ENCODE measurements around the gene SUSD5. TPM values are rescaled to one million over a fixed set of nuclear protein-coding genes. Genes with fewer than 3 reads are reported as not detected.

The SUSD5 gene
- total RNA-seq, 1 donor from 2014 or later, result 22.7 TPM

GRCh38 chr3:33104803-33105202, 113.8 kb downstream of the SUSD5 start:
- no peak for DNase-seq (ENCODE audit: extremely low spot score, unreplicated experiment)

GRCh38 chr3:33103480-33103879, 115.1 kb downstream of the SUSD5 start:
- H3K9me3 Mint-ChIP-seq (ENCODE audit: unreplicated experiment), result no peaks in the 10 kb centered on the region
- peaks cover 12% of the 10 kb centered on the region for H3K4me1 Mint-ChIP-seq (ENCODE audit: unreplicated experiment)
- H3K27me3 Mint-ChIP-seq (ENCODE audit: unreplicated experiment), result no peaks in the 10 kb centered on the region
- H3K4me3 Mint-ChIP-seq (ENCODE audit: unreplicated experiment), result no peak overlapping the region
- no peak for DNase-seq (ENCODE audit: extremely low spot score, unreplicated experiment)
- no peaks in the 10 kb centered on the region for H3K36me3 Mint-ChIP-seq (ENCODE audit: unreplicated experiment)
- TF ChIP-seq CTCF (IDR thresholded peaks at IDR 0.05), result no peak
- H3K27ac Mint-ChIP-seq (ENCODE audit: unreplicated experiment), result no peak overlapping the region

More at GRCh38 chr3:33104803-33105202, 113.8 kb downstream of the SUSD5 start:
- Mint-ChIP-seq H3K27me3 (ENCODE audit: unreplicated experiment) (no peaks in the 10 kb centered on the region), H3K4me1 (ENCODE audit: unreplicated experiment) (peaks cover 2% of the 10 kb centered on the region), H3K27ac (ENCODE audit: unreplicated experiment) (no peak overlapping the region), H3K36me3 (ENCODE audit: unreplicated experiment) (no peaks in the 10 kb centered on the region), H3K4me3 (ENCODE audit: unreplicated experiment) (no peak overlapping the region), H3K9me3 (ENCODE audit: unreplicated experiment) (no peaks in the 10 kb centered on the region)
- TF ChIP-seq CTCF (IDR thresholded peaks at IDR 0.05), result no peak

GRCh38 chr3:33103034-33103433, 115.6 kb downstream of the SUSD5 start:
- Mint-ChIP-seq H3K27ac (ENCODE audit: unreplicated experiment) (no peak overlapping the region), H3K27me3 (ENCODE audit: unreplicated experiment) (no peaks in the 10 kb centered on the region), H3K36me3 (ENCODE audit: unreplicated experiment) (no peaks in the 10 kb centered on the region), H3K9me3 (ENCODE audit: unreplicated experiment) (no peaks in the 10 kb centered on the region), H3K4me3 (ENCODE audit: unreplicated experiment) (no peak overlapping the region), H3K4me1 (ENCODE audit: unreplicated experiment) (peaks cover 13% of the 10 kb centered on the region)
- TF ChIP-seq CTCF (IDR thresholded peaks at IDR 0.05), result no peak
- no peak for DNase-seq (ENCODE audit: extremely low spot score, unreplicated experiment)

GRCh38 chr3:33100229-33100628, 118.4 kb downstream of the SUSD5 start:
- Mint-ChIP-seq H3K4me1 (ENCODE audit: unreplicated experiment) (peaks cover 33% of the 10 kb centered on the region), H3K9me3 (ENCODE audit: unreplicated experiment) (no peaks in the 10 kb centered on the region), H3K27me3 (ENCODE audit: unreplicated experiment) (no peaks in the 10 kb centered on the region), H3K27ac (ENCODE audit: unreplicated experiment) (peak overlapping the region; percentile 62), H3K4me3 (ENCODE audit: unreplicated experiment) (no peak overlapping the region), H3K36me3 (ENCODE audit: unreplicated experiment) (no peaks in the 10 kb centered on the region)
- no peak for TF ChIP-seq CTCF (IDR thresholded peaks at IDR 0.05)
- peak; percentile 7 for DNase-seq (ENCODE audit: extremely low spot score, unreplicated experiment)

Other genes starting within 250 kb of the SUSD5 start
- 90.4 and 122 TPM in 2 replicates for gene GLB1, start 121.7 kb downstream of the SUSD5 start, total RNA-seq
- gene TMPPE, start 121.7 kb downstream of the SUSD5 start, total RNA-seq, result 10.0 and 10.3 TPM in 2 replicates
- 308 and 332 TPM in 2 replicates for gene CRTAP, start 104.8 kb downstream of the SUSD5 start, total RNA-seq
- 16.0 and 20.4 TPM in 2 replicates for gene FBXL2, start 58.6 kb upstream of the SUSD5 start, total RNA-seq
- 53.2 and 57.0 TPM in 2 replicates for gene UBP1, start 221.6 kb upstream of the SUSD5 start, total RNA-seq